Spleen (tissue), 7 donors: ENCODE measurements around the gene ACTN3.

Experiments used
- CTCF ChIP-seq, 11 experiments: fragments of 200-600 bp in 7 of 11; fragments of 450-650 bp in 4 of 11; sonication (generic) in 4 of 11; IDR thresholded peaks in 8 of 11; conservative IDR thresholded peaks in 3 of 11; 1 replicate in 7 of 11; 2 replicates in 4 of 11; pipeline versions ENCODE4 v1.4.0 to v1.8.0; 2016 to 2021; ENCODE audit warnings: antibody characterized with exemption in 11 of 11, inconsistent platforms in 4 of 11, mild to moderate bottlenecking in 1 of 11
- POLR2A ChIP-seq, 3 donors: fragments of 450-650 bp; IDR thresholded peaks; one replicate each; pipeline ENCODE4 v1.5.1; 2017; ENCODE audit warnings: antibody characterized with exemption in 3 of 3, mild to moderate bottlenecking in 1 of 3
- POLR2AphosphoS5 ChIP-seq, 3 donors: sonication (generic); formaldehyde crosslinking; IDR thresholded peaks; one replicate each; pipeline ENCODE4 v1.5.1; 2017; ENCODE audit warnings: antibody characterized with exemption in 3 of 3
- donor health status: DM: no; HTN: no; CAD: no; lungs with moderate emphysema.
- donor health status: DM: no; HTN: no; CAD: no.
- donor health status: DM: no; HTN: no; CAD: no.

GRCh38 chr11:66546966-66547661, 411 bp downstream of the ACTN3 start:
- TF ChIP-seq POLR2A (IDR thresholded peaks at IDR 0.05) (no peak), CTCF (IDR thresholded peaks at IDR 0.05 in 8 of 11, conservative IDR thresholded peaks at IDR 0.05 in 3 of 11) (no peak), POLR2AphosphoS5 (IDR thresholded peaks at IDR 0.05) (no peak)
